Measurements from ENCODE around the gene CAPN14.

CAPN14 gene

DNA sequence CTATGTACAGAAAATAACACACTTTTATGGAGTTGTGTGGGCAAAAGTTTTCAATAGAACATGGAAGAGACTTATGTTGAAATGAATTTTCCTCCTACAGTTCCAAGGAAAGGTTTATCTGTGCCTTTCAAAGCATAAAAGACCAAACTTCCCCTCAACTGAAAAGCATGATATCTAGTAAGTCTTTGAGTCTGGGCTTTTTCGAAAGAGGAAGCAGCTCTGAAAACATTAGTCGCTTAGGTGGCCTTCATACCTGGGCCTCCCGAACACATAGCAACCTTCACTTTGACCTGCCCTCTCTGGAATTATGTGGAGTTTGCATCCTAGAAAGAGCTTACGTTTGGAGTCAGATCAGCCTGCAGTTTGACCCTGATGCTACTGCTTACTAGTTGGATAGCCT, 4.8 kb upstream of the CAPN14 start:
- no peak overlapping the region for H3K27ac ChIP-seq
- TF ChIP-seq, protein P1, sequence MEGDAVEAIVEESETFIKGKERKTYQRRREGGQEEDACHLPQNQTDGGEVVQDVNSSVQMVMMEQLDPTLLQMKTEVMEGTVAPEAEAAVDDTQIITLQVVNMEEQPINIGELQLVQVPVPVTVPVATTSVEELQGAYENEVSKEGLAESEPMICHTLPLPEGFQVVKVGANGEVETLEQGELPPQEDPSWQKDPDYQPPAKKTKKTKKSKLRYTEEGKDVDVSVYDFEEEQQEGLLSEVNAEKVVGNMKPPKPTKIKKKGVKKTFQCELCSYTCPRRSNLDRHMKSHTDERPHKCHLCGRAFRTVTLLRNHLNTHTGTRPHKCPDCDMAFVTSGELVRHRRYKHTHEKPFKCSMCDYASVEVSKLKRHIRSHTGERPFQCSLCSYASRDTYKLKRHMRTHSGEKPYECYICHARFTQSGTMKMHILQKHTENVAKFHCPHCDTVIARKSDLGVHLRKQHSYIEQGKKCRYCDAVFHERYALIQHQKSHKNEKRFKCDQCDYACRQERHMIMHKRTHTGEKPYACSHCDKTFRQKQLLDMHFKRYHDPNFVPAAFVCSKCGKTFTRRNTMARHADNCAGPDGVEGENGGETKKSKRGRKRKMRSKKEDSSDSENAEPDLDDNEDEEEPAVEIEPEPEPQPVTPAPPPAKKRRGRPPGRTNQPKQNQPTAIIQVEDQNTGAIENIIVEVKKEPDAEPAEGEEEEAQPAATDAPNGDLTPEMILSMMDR (IDR thresholded peaks at IDR 0.05), result no peak
- TF ChIP-seq ZFX (IDR thresholded peaks at IDR 0.05; ENCODE audit: borderline replicate concordance), result no peak

DNA sequence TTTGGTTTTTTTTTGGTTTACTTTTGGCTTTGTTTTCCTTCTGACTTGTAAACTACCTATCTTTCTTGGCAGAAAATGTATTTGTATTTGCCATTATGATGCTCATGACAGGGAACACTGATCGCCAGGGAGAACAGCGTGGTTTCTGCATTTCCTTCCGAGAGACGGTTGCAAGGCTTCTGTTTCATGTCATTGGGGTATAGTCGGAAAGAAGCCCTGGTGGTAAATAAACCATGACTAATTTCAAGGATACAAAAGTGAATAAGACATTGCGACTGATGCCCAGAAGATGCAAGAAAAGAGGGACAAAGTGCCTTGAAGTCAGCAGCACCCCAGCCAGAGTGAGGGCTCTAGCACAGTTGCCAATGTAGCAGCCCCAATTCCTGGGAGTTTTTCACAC, 4.2 kb upstream of the CAPN14 start:
- H3K27ac ChIP-seq, result no peak overlapping the region
- TF ChIP-seq ZFX (IDR thresholded peaks at IDR 0.05; ENCODE audit: borderline replicate concordance), result no peak
- TF ChIP-seq, protein P1 (IDR thresholded peaks at IDR 0.05), result no peak

DNA sequence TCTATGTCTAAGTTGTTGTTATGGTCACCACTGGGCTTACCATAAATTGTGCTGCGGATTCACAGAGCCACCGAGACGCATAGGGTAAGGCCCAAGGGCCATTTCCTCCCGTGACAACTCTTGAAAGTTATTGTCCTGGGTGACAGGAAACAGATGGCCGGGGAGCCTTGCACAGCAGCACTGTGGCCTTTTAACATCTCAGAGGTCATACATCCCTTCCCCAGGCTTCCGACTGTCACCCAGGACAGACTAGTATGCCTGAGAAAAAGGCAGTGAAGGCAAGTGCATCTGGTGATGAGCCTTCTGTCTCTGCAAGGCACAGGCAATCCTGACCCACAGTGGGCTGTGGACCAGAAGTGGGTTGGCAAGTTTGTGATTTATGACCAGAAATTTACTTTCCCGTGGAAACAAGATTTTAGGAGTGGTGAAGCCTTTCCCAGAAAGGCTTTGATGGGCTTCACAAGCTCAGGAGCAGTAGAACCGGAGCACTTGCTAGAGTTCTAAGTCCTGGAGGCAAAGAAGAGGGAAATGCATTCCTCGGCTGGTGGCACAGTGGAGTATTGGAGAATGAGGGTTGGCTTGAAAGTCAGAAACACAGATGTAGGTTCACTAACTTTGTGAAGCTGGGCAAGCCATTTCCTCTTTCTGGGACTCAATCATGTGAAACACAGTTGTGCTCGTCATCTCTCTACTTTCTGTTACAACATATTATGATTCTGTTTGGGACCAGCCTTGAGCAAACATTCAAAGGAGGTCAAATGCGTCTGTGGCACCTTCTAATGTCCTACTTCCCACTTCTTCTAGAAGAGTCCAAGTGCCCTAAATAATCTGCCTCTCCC, 2.0 kb upstream of the CAPN14 start:
- TF ChIP-seq, protein P1 (IDR thresholded peaks at IDR 0.05), result no peak
- no peak for TF ChIP-seq ZFX (IDR thresholded peaks at IDR 0.05; ENCODE audit: borderline replicate concordance)
- no peak overlapping the region for H3K27ac ChIP-seq

DNA sequence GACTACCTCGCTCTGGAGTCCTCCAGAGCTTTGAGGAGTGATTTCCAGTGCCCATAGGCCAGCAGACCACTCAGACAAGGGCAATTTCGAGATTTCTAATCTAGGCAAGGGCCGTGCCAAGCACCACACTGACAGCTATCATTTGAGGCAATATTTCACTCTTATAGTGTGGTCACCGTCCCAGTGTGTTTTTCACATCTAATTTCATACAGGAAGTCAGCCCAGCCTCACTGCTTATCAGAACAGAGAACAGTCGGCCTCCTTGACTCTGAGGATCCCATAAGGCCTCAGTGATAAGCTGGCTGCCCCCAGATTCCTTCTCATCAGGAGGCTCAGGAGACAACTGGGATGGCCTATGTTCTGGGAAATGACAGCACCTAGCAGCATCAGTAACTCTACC, 581 bp downstream of the CAPN14 start:
- H3K27ac ChIP-seq, result no peak overlapping the region

DNA sequence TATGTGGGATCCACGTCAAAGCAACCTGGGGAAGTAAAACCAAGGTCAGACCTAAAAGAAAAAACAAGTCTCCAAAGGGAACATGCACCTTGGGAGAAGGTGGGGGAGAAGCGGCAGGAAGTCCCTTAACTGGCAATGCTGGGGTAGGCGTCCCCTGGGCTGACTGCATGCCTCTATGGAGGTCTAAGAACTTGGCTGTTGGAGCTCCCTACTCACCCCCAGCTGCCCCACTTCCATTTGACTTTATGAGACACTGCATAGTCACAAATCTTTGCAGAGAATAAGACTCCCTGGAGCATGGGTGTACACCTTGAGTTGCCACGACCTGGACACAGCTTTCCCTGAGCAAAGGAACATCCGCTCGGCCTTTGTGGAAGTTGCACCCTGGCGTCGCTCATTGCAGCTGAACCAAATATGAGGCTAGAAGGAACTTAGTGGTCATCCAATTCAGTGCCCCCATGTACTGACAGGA, 2.8 kb downstream of the CAPN14 start:
- TF ChIP-seq, protein P1 (IDR thresholded peaks at IDR 0.05), result no peak
- no peak for TF ChIP-seq ZFX (IDR thresholded peaks at IDR 0.05; ENCODE audit: borderline replicate concordance)
- H3K27ac ChIP-seq, result no peak overlapping the region

More for the DNA sequence above, 581 bp downstream of the CAPN14 start:
- TF ChIP-seq ZFX (IDR thresholded peaks at IDR 0.05; ENCODE audit: borderline replicate concordance), result no peak
- TF ChIP-seq, protein P1 (IDR thresholded peaks at IDR 0.05), result no peak

DNA sequence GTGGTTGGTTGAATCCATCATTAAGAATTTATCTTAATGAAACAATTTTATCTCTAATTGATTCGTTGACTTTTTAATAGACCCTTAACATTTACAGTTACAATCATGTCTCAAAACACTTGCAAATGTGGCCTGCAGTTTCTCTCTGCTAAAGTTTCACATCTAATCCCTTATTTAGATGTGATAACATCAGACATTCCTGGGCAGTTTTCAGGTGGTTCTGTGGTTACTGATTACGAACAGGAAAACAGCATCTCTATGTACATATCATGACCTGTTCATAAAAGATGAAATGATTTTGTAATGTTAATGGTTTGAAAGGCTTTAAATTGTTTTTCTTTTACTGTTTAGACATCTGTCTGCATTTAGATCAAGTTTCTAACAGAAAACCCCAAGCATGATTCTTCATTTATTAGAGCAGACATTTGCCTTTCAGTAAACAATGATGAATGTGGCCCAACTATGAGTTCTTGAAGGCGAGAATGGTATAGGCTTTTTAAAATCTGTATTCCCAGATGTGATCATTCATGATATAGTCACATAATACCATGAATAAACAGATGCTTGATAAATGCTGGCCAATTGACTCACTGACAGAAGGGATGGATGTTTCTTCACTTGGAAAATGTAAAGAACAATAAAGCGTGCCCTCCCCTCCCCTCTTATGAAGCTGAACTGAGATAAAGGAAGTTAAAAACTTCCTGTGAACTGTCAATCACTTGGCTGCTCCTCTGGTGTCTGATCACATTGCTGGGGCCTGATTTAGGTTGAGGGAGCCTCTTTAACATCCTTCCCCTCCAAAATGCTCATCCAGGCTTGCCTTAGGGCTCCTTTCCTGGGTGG, 3.5 kb downstream of the CAPN14 start:
- TF ChIP-seq, protein P1 (IDR thresholded peaks at IDR 0.05), result no peak
- no peak for TF ChIP-seq ZFX (IDR thresholded peaks at IDR 0.05; ENCODE audit: borderline replicate concordance)
- H3K27ac ChIP-seq, result no peak overlapping the region

Data from 22Rv1 (cell line).